ENCODE measurements around the gene RAD51B.
"Not testable (repeated sequence)": the region's sequence is repeated elsewhere in the genome, so short reads cannot be mapped to it uniquely, and the experiment has no call there.

RAD51B gene

DNA sequence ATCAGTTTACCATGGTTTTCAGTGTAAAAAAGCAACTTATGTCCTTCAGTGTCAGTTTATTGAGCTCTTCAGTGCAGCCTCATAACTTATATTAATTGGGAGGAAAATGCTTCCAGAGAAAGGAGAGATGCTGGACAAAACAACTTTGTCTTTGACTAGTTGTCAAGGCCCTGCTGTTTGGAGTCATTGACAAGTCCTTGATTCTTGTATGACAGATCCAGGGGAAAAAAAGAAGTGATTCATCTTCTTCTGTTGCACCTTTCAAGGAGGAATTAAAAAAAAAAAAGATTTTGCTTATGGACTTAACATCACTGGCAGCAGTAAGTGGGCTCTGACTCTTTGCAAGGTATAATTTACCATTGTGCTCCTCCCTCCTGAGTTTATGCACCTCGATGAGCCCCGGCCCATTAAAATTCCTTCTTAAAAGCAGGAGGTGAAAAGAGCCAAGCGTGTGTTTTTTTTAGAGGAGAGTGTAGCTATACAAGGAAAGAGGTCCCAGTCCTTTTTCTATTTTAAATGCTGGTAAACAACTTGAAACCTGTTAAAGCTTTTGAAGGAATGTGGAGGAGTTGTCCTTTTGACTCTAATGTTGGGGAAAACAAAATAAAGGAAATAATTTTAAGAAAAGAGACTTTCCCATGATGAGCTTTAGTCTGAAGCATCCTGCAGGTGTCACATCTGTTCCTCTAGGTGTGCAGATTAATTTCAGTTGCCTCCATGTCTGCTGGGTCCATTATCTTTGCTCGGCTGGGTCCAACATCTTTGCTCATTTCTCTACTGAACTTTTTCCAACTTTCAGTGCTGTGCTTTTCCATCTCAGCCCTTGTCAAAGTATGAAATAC lies 431.6 kb downstream of the RAD51B start:
- no peak for DNase-seq (ENCODE audit: low read depth)

GRCh38 chr14:68251769-68252100 lies 432.2 kb downstream of the RAD51B start:
- no peak for DNase-seq (ENCODE audit: low read depth)

- DNase-seq (ENCODE audit: low read depth): no peak
Measured at GRCh38 chr14:68253160-68253780, 433.7 kb downstream of the RAD51B start.

GRCh38 chr14:68253878-68254528 lies 434.4 kb downstream of the RAD51B start:
- no peak for DNase-seq (ENCODE audit: low read depth)

- no peak for DNase-seq (ENCODE audit: low read depth)
Measured at GRCh38 chr14:68254669-68255527, 435.3 kb downstream of the RAD51B start.

DNA sequence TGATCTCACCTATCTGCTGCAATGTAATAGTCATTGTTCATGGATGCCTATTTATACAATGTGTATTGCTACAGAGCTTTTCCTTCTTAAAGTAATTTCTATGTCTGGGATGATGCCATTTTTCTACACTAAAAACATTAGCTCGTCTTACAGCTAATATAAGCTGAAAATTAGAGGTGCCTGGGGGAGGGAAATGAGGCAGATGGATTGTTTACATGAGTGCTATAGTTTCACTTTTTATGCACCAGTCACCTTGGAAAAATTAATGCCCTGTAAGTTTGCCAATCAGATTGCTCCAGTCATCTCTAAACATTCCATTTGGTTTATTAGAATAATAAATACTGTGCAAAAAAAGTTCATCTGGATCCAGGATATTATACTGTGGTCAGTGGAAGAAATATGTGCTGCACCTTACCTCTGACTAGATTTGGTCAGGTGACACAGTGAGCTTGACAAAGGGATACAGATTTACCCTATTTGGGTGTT lies 436.2 kb downstream of the RAD51B start:
- DNase-seq (ENCODE audit: low read depth): peak; percentile 62

- DNase-seq (ENCODE audit: low read depth): no peak
Measured at GRCh38 chr14:68257969-68258368, 438.4 kb downstream of the RAD51B start.

GRCh38 chr14:68258995-68259394 lies 439.4 kb downstream of the RAD51B start:
- DNase-seq (ENCODE audit: low read depth): not testable (repeated sequence)

DNA sequence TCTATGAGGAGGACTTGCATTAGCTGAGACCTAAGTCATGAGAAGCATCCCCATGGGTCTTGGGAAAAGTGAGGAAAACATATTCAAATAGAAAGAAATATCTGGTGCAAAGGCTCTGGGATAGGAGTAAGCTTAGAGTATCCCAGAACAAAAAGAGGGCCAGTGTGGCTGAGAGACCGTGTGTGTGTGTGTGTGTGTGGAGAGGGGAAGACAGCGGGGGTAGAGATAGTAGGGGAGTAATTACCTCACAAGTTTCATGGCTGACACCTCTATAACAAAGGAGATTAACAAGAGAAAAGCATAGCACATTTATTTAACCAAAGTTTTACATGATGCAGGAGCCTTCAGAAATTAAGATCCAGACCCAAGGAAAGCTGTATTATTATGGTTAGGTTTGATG lies 440.5 kb downstream of the RAD51B start:
- DNase-seq (ENCODE audit: low read depth): no peak

DNA sequence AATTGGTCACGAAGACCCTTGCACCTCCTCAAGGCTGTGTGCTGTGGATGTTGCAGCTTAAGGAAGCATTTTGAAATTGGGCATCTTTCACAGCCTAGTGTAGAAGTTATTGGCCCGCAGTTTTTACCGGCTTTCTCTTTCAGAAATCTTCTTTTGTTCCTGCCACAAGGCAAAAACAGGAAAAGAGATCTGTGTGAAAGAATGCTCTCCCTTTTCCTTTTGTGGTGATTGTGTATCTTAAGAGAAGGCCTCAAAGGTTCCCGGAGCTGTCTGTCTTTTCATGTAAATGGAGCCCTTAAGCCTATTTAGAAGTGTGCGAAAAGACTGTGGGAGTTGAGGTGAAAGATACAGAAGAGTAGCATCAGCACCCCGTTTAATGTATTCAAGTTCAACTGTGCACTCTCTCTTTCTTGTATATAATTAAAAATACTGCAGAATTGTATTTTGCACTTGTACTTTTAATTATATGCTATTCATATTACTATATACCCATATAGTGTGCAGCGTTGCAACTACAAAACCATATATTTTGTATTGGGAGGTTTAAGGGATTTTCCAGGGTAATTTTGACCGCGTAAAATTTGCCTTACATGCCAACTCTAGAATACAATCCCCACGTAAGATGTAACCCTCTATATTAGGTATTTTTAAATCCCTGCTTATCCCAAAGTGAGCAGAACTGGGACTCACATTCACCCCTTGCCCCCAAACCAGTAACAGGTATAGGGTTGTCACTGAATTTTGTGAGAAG lies 441.7 kb downstream of the RAD51B start:
- DNase-seq (ENCODE audit: low read depth): no peak

DNA sequence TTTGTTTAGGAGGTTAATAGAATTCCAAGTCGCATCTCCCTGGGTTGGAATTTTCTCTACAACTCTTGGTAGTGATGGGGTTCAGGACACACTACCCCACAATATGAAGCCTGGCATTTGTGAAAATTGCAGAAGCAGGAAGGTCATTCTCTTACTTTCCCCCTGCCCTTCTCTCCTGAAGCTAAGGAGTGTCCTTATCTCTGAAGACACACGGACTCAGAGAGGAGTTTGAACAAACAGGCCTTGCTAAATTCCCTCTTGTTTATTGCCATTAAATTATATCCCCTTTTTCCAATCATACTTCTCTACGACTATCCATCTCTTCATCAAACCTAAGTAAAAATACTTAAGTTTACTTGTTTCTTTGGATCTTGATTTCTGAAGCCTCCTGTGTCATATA lies 443.0 kb downstream of the RAD51B start:
- DNase-seq (ENCODE audit: low read depth): no peak

DNA sequence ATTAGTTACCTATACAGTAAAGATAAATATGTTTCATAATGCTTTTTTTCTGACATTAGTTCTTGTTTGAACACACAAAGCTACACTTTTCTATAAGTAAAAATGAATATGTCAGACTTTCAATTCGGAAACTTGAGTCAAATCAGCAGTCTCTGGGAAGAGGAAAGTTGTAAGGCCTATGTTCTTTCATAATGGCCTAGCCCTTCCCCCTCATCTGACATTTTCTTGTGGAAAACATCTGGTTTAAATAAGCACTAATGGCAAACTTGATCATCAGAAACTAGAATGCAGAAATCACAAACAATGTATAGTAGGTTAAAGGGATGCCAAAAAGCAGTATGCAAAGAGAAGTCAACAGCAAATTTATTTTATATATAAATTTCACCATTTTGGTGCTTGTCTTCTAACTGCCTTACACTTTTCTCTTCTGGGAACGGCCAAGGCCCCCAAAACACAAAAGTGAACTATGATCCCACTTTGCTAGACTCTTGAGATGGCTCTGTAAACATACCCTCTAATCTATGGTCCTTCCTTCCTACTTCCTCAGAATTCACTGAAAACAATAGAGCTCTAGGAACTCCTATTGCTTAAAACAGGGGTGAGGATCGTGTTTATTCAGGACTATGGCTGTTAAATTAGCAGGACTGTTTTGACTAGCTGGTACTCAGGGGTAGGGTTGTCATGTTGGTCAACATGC lies 444.1 kb downstream of the RAD51B start:
- no peak for DNase-seq (ENCODE audit: low read depth)

DNA sequence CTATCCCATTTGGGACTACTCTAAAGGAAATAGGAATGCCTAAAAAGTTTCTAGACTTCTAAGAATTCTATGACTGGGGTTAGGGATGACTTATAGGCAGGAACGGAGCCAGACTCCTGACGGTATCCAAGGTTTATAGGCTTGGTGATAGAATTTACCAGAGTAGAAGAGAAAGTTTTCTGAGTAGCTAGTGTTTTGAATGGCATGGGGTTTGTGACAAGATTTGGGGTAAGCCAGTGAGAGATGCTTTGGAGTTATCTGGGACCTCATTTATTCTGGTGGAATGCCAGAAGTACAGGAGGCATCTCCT lies 444.6 kb downstream of the RAD51B start:
- no peak for DNase-seq (ENCODE audit: low read depth)

GRCh38 chr14:68266998-68267397 lies 447.4 kb downstream of the RAD51B start:
- no peak for DNase-seq (ENCODE audit: low read depth)

GRCh38 chr14:68268197-68268596 lies 448.6 kb downstream of the RAD51B start:
- no peak for DNase-seq (ENCODE audit: low read depth)

DNA sequence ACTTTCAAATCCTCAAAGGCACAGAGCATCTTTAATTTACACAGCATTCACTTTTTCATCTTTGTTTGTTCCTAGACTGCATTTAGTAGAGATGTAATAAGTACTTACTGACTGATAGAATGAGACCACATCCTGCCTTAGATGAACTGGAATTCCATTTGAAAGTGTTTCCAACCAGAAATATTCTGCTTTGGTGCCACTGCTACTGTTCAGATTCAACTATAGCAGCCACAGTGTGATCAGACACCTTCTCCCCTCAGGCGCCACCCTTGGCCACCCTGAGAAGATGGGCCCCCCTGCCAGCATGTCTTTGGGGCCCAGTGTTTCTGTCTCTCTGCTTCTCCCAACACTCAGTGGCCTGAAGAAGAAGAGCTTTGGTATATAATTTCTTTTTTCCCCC lies 449.1 kb downstream of the RAD51B start:
- DNase-seq (ENCODE audit: low read depth): peak; percentile 25

DNA sequence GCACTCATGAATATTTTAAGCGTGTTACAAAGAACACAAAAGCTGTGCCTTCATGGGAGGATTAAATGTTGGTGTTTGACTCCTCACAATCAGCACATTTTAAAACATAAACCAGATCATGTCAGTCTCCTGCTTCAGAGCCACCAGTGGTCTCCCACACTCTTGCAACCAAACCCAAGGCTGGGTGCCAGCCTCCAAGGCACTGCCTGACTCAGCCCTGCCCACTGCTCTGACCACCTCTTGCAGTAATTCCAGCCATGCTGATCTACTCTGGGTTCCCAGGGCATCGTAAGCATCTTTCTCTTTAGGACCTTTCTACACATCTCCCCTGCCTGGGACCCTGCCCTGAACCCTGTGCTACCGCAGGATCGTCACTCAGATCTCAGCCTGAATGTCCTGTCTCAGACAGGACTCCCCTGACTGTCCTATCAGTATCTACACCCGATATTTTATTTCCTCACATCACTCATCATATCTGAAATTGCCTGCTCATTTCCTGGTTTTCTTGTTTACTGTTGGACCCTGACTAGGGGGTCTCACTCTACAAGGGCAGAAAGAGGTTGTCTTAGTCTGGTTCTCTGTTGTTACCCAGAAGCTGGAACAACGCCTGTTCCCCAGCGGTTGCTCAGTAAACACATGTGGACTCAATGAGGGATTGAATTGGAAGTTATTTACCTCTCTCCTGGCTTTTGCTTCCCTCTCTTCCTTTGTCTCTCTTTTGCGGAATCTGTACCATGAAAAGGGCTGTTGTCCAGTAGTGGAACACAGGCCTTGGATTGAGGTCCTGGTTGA lies 449.8 kb downstream of the RAD51B start:
- DNase-seq (ENCODE audit: low read depth): peak; percentile 56

DNA sequence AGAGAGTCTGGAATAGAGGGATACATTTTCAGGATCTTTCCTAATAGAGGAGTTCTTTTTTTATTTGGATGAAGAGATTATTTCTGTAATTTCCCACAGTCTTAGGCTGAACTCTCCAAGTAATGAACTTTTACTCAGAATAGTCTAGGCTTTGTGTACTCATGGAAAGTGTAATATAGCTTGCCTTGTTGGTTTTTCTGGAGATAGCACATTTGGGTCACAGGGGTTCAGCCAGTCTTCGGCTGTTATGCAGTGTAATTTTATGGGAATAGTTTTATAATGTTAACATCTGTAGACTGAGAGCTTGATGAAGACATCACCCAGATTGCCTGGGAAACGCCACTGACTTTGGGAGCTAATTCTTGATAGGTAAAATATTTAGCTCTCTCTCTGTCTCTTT lies 450.8 kb downstream of the RAD51B start:
- DNase-seq (ENCODE audit: low read depth): no peak

- DNase-seq (ENCODE audit: low read depth): no peak
Measured at GRCh38 chr14:68271913-68272391, 452.4 kb downstream of the RAD51B start.

- DNase-seq (ENCODE audit: low read depth): no peak
Measured at GRCh38 chr14:68273413-68273812, 453.8 kb downstream of the RAD51B start.

All from amniotic epithelial cell (primary cell).